DOHH2 (cell line): ENCODE results near the gene ABCB8.
A peak's percentile ranks its signal among the peaks of the same experiment; 100 is the strongest.

Experiments
- H3F3A ChIP-seq: fragments of 200-600 bp; sonication (generic), shearing (Covaris generic); 2 replicates; pipeline ENCODE4 v1.6.0; 2016; ENCODE audit warnings: antibody characterized with exemption, mild to moderate bottlenecking; ENCODE audit not compliant: control insufficient read depth, insufficient read depth
- H3K27ac ChIP-seq: fragments of 200-600 bp; sonication (generic); 2 replicates; pipeline ENCODE4 v1.5.1; 2014; ENCODE audit warnings: low read depth, mild to moderate bottlenecking, low read length, moderate library complexity
- H3K27me3 ChIP-seq: fragments of 200-600 bp; sonication (generic); 2 replicates; pipeline ENCODE4 v1.6.1; 2014; ENCODE audit warnings: mild to moderate bottlenecking, low read length, mixed read lengths; ENCODE audit not compliant: control insufficient read depth
- H3K36me3 ChIP-seq: fragments of 200-600 bp; sonication (generic); 2 replicates; pipeline ENCODE4 v1.6.1; 2014; ENCODE audit warnings: mild to moderate bottlenecking, low read length, moderate library complexity, mixed read lengths; ENCODE audit not compliant: control insufficient read depth
- H3K4me1 ChIP-seq: fragments of 200-600 bp; sonication (generic); 2 replicates; pipeline ENCODE4 v1.6.1; 2014; ENCODE audit warnings: mild to moderate bottlenecking, low read length, mixed read lengths; ENCODE audit not compliant: control insufficient read depth
- H3K4me2 ChIP-seq: fragments of 200-600 bp; sonication (generic); 2 replicates; pipeline ENCODE4 v1.6.0; 2014; ENCODE audit warnings: mild to moderate bottlenecking, low read length, moderate library complexity
- H3K4me3 ChIP-seq: fragments of 200-600 bp; sonication (generic); 2 replicates; pipeline ENCODE4 v1.5.1; 2014; ENCODE audit warnings: mild to moderate bottlenecking, low read length, mixed read lengths
- H3K79me2 ChIP-seq: fragments of 200-600 bp; sonication (generic); 2 replicates; pipeline ENCODE4 v1.6.1; 2014; ENCODE audit warnings: mild to moderate bottlenecking, low read length, mixed read lengths; ENCODE audit not compliant: control insufficient read depth
- H3K9me2 ChIP-seq: fragments of 200-600 bp; sonication (generic); replicated peaks from 2 replicates; pipeline ENCODE4 v1.6.1; 2014; ENCODE audit warnings: mild to moderate bottlenecking, low read length, mixed read lengths; ENCODE audit not compliant: control insufficient read depth
- H3K9me3 ChIP-seq: fragments of 200-600 bp; sonication (generic); 2 replicates; pipeline ENCODE4 v1.6.1; 2014; ENCODE audit warnings: antibody characterized with exemption, low read length, mixed read lengths; ENCODE audit not compliant: control insufficient read depth, insufficient read depth
- H4K20me1 ChIP-seq: fragments of 200-600 bp; sonication (generic); 2 replicates; pipeline ENCODE4 v1.6.0; 2014; ENCODE audit warnings: low read depth, mild to moderate bottlenecking, antibody characterized with exemption, low read length, moderate library complexity; ENCODE audit not compliant: control insufficient read depth, insufficient read depth
- CTCF ChIP-seq: fragments of 200-600 bp; sonication (generic); IDR thresholded peaks from one replicate; pipeline ENCODE4 v1.5.1; 2014; ENCODE audit warnings: antibody characterized with exemption, mild to moderate bottlenecking, low read depth, low read length; ENCODE audit not compliant: poor library complexity, severe bottlenecking
- EZH2phosphoT487 ChIP-seq: fragments of 200-600 bp; sonication (generic); IDR thresholded peaks from 2 replicates; pipeline ENCODE4 v1.6.1; 2017; ENCODE audit warnings: borderline replicate concordance, mild to moderate bottlenecking, antibody characterized with exemption, low read length, moderate library complexity, mixed read lengths

The ABCB8 gene

GRCh38 chr7:151081170-151082101 lies 53.2 kb downstream of the ABCB8 start:
- peaks cover 59% of the 10 kb centered on the region for H3K4me1 ChIP-seq
- no peak for TF ChIP-seq CTCF
- TF ChIP-seq EZH2phosphoT487: no peak
- peaks cover 51% of the 10 kb centered on the region for H3K79me2 ChIP-seq
- no peaks in the 10 kb centered on the region for H3K9me2 ChIP-seq
- H3K27me3 ChIP-seq: peaks cover 17% of the 10 kb centered on the region
- peak overlapping the region; percentile 49 for H3K27ac ChIP-seq
- H3F3A ChIP-seq: peaks cover 15% of the 10 kb centered on the region
- no peaks in the 10 kb centered on the region for H3K9me3 ChIP-seq
- peak overlapping the region; percentile 95 for H3K4me3 ChIP-seq
- 0 out of 2 replicates have a peak, but pooled peaks cover 4% of the 10 kb centered on the region for H4K20me1 ChIP-seq
- peaks cover 52% of the 10 kb centered on the region for H3K36me3 ChIP-seq
- H3K4me2 ChIP-seq: peak overlapping the region; percentile 85

DNA sequence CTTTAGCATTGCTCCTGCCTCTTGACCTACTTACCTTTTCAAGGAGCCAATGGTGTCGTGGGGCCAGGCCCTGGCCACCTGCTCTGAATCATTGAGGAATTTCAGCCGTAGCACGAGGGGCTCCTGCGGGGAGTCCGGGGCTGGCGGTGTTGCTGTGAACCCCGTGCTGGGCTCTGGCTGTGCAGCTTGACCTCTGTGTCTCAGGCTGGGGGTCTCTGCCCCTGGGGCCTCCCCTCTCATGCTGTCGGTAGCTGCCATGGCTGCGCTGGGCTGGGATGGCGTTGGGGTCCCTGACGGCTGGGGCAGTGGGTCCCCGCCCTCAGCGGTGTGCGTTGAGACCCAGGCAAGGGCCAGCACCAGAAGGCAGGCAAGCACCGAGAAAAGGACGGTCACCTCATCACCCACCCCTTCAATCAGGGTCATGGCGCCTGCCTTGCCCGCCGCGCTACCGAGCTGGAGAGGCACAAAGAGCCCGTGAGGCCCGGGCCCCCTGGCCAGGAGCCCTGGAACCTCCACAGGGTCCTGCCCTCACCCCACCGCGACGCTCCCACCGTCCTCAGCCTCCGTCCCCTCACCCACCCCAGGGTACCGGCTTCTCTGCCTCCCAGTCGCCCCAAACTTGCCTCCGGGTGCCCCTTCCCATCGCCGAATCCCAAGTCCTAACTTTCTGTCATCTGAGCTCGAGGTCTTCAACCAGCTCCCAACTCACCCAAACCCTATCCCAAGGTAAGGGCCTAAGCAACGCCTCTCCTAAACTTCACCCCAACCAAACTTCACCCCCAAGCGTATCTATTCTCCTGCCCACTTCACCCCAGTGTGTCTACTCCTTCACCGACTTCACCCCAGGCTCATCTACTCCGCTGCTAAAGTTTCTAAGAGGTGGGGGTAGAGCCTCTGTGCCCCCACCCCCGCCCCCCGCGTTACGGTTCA lies 54.2 kb downstream of the ABCB8 start:
- peak overlapping the region; percentile 85 for H3K4me2 ChIP-seq
- H3K9me2 ChIP-seq: no peaks in the 10 kb centered on the region
- peak overlapping the region; percentile 59 for H3K27ac ChIP-seq
- H3K9me3 ChIP-seq: no peaks in the 10 kb centered on the region
- peaks cover 65% of the 10 kb centered on the region for H3K4me1 ChIP-seq
- H3K36me3 ChIP-seq: peaks cover 42% of the 10 kb centered on the region
- H3K4me3 ChIP-seq: peak overlapping the region; percentile 95
- peaks cover 51% of the 10 kb centered on the region for H3K79me2 ChIP-seq
- peaks cover 15% of the 10 kb centered on the region for H3F3A ChIP-seq
- TF ChIP-seq EZH2phosphoT487 (no peak), CTCF (no peak)
- H4K20me1 ChIP-seq: peaks cover 7% of the 10 kb centered on the region; the same call in 1 of the 2 replicates
- H3K27me3 ChIP-seq: peaks cover 24% of the 10 kb centered on the region

- Histone ChIP-seq H3K27me3 (peaks cover 33% of the 10 kb centered on the region), H3F3A (peaks cover 11% of the 10 kb centered on the region), H4K20me1 (peaks cover 12% of the 10 kb centered on the region), H3K27ac (peak within 1 kb of the TSS; percentile 59), H3K36me3 (peaks cover 34% of the 10 kb centered on the region), H3K9me2 (no peaks in the 10 kb centered on the region), H3K4me2 (peak within 1 kb of the TSS; percentile 85), H3K4me1 (peaks cover 71% of the 10 kb centered on the region), H3K9me3 (no peaks in the 10 kb centered on the region), H3K4me3 (peak within 1 kb of the TSS; percentile 95), H3K79me2 (peaks cover 48% of the 10 kb centered on the region)
- TF ChIP-seq EZH2phosphoT487: no peak
- peak; percentile 14 for TF ChIP-seq CTCF
Measured at GRCh38 chr7:151083071-151083823, 55.0 kb downstream of the ABCB8 start, which contains the start of gene TMUB1. Gene TMUB1 (minus strand): TSS chr7:151083493. CDS start chr7:151082563, 930 bp downstream.
